Choroid plexus epithelial cell (primary cell): ENCODE measurements around the gene MAST3.

Experiments used
- DNase-seq: peaks from one replicate; pipeline ENCODE4 v3.0.0-alpha.2; 2010; ENCODE audit warnings: low read depth
- H3K4me3 ChIP-seq: 2 replicates; pipeline ENCODE4 v1.5.1; 2011; ENCODE audit warnings: low read depth, mild to moderate bottlenecking, control low read depth, low read length, moderate library complexity
- CTCF ChIP-seq: conservative IDR thresholded peaks from 2 replicates; pipeline ENCODE4 v1.5.1; 2011; ENCODE audit warnings: low read depth, mild to moderate bottlenecking, control low read depth, inconsistent platforms, low read length, moderate library complexity

Gene MAST3

GRCh38 chr19:18058208-18059009 lies 39.2 kb upstream of the MAST3 start:
- peak; percentile 83 for DNase-seq
- peak overlapping the region; percentile 34 for H3K4me3 ChIP-seq
- TF ChIP-seq CTCF: peak; percentile 89

GRCh38 chr19:18059297-18059696 lies 38.3 kb upstream of the MAST3 start:
- no peak overlapping the region for H3K4me3 ChIP-seq
- no peak for DNase-seq
- TF ChIP-seq CTCF: no peak

GRCh38 chr19:18059902-18060301 lies 37.7 kb upstream of the MAST3 start:
- TF ChIP-seq CTCF: no peak
- no peak overlapping the region for H3K4me3 ChIP-seq
- no peak for DNase-seq

DNA sequence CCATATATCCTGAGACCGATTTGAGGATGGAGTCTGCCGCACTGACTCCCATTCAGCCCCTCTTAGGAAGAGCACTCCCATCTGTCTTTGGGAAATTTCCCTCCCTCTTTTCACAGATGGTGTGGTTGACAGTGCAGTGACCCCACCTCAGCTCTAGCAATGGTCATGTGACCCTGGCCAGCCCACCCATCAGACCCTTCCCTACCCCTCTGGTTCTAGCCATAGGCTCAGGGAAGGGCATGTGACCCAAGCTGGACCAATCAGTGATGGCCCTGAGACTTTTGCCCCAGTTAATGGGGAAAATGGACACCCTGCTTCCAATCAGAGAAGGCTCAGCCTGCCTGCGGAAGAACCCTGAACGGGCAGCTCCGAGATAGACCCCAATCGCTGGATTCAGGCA lies 37.1 kb upstream of the MAST3 start:
- TF ChIP-seq CTCF: no peak
- no peak overlapping the region for H3K4me3 ChIP-seq
- no peak for DNase-seq

- DNase-seq: no peak
- TF ChIP-seq CTCF: no peak
- H3K4me3 ChIP-seq: no peak overlapping the region
These were observed 35.5 kb upstream of the MAST3 start for GRCh38 chr19:18062028-18062427.

- no peak for DNase-seq
- no peak overlapping the region for H3K4me3 ChIP-seq
- TF ChIP-seq CTCF: peak; percentile 15
These were observed 34.1 kb upstream of the MAST3 start for GRCh38 chr19:18063463-18063862.

DNA sequence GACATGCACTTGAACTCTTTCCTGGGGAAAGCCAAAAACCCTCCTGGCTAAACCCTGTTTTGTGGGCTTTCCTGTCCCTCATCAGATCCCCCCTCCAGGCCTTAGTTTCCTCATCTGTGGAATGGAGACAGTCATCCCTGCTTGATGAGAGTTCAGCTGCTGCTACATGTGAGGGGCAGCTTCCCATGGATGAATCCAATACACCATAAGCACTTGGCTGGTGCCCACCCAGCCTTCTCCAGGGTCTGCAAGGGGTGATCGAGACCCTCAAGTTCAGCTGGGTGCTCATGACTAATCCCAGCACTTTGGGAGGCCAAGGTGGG lies 32.4 kb upstream of the MAST3 start:
- no peak overlapping the region for H3K4me3 ChIP-seq
- DNase-seq: no peak
- TF ChIP-seq CTCF: no peak
